GM12865 (cell line): ENCODE data around the gene FGF14.

ENCODE experiments used
- DNase-seq: peaks from one replicate; pipeline ENCODE4 v3.0.0; 2010; ENCODE audit warnings: low read depth
- H3K4me3 ChIP-seq: 2 replicates; pipeline ENCODE4 v1.5.1; 2011; ENCODE audit warnings: mild to moderate bottlenecking, low read depth, low read length, control low read depth
- CTCF ChIP-seq: IDR thresholded peaks from 2 replicates; pipeline ENCODE4 v1.5.1; 2011; ENCODE audit warnings: low read length, control low read depth, low read depth, inconsistent platforms; ENCODE audit not compliant: insufficient read depth; ENCODE audit errors: missing control alignments

FGF14 gene

GRCh38 chr13:102299366-102299765 lies 102.5 kb downstream of the FGF14 start:
- no peak for DNase-seq
- H3K4me3 ChIP-seq, result no peak overlapping the region

DNA sequence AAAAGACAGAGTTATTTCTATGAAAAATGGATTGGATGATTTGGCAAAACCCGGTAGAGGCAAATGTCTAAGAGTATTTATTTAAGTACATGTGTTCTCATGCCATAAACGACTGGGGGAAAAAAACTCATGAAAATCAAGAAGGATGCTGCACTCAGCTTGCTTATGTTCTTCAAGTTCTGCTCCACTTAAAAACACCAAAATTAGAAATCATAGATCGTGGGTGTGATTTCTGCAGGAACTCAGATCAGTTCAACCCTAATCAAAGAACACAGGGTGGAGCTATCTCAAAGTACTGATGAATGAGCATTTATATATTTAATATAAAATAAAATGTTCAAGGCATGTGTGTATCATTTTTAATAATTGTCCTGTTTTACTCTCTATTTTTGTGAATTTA lies 103.8 kb downstream of the FGF14 start:
- DNase-seq, result no peak
- no peak overlapping the region for H3K4me3 ChIP-seq
- no peak for TF ChIP-seq CTCF

More at GRCh38 chr13:102299366-102299765, 102.5 kb downstream of the FGF14 start:
- TF ChIP-seq CTCF, result no peak

DNA sequence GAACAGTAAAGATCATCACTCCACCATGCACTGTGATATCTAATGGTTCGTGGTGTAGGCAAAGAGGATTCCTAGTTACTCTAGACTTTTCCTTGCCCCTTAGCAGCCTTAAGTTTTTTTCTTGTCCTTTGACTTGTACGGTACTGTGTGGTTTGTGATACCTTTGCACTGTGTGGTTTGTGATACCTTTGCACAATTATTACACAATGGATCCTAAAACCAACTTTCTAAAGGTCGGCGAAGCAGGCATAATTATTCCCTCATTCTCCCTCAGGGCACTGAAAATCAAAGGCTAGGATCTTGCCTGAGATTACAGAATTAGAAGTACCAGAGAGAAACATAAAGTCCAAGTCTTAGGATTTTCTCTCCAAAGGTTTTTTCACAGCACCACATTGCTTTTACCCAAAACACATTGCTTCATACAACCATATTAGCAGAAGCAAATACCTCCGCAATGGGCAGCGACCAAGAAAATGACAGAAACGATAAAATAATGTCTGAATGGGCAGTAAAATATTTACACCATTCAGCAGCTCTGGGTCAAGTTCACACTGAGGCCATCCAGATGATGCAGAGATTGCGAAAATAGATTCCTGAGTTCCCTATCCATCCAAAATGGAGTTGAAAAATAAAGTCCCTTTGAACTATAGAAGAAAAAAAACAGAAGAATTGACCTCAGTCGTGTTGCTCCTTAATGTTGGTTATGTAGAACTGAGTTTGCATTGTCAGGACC lies 106.4 kb downstream of the FGF14 start:
- no peak overlapping the region for H3K4me3 ChIP-seq
- DNase-seq, result no peak
- no peak for TF ChIP-seq CTCF

- no peak overlapping the region for H3K4me3 ChIP-seq
- DNase-seq, result no peak
- no peak for TF ChIP-seq CTCF
Observed at GRCh38 chr13:102294407-102295018, 107.3 kb downstream of the FGF14 start.

- no peak overlapping the region for H3K4me3 ChIP-seq
- no peak for TF ChIP-seq CTCF
- no peak for DNase-seq
Observed at GRCh38 chr13:102293723-102294122, 108.1 kb downstream of the FGF14 start.

- no peak for TF ChIP-seq CTCF
- no peak overlapping the region for H3K4me3 ChIP-seq
- DNase-seq, result no peak
Observed at GRCh38 chr13:102291587-102292218, 110.1 kb downstream of the FGF14 start.
